Endothelial cell of umbilical vein (primary cell): ENCODE measurements around the gene SUFU. TPM values are rescaled to one million over a fixed set of nuclear protein-coding genes. Genes with fewer than 3 reads are reported as not detected.

Experiments used
- BruUV-seq: library from RNA; stranded (reverse); fragments of 400-500 nt; replicated peaks from 2 replicates; lab custom pipeline; 2021; lab: Mats Ljungman, UMichigan
- CTCF ChIA-PET: fragments of 300-600, 350-600 bp; sonication (Branson Sonifier 250); formaldehyde crosslinking; loops from one replicate; lab custom pipeline; 2021; ENCODE audit warnings: antibody characterized with exemption, inconsistent platforms; lab: Charles Lee
- POLR2A ChIA-PET: fragments of 300-600, 350-600 bp; sonication (Branson Sonifier 250); formaldehyde crosslinking; loops from one replicate; lab custom pipeline; 2021; ENCODE audit warnings: antibody characterized with exemption, inconsistent platforms; lab: Charles Lee
- DNase-seq: peaks from one replicate; pipeline ENCODE4 v3.0.0-alpha.2; 2011; ENCODE audit warnings: low read depth, low spot score
- FAIRE-seq: peaks from 2 replicates; lab custom pipeline; 2011; peaks lifted over from hg19 to GRCh38; lab: Jason Lieb, UNC
- H2AFZ ChIP-seq: 2 replicates; pipeline ENCODE4 v1.6.0; 2012; ENCODE audit warnings: low read depth, low read length, control low read depth, inconsistent platforms
- H3K27ac ChIP-seq: 2 replicates; pipeline ENCODE4 v1.5.1; 2011; ENCODE audit warnings: low read depth, mild to moderate bottlenecking, control low read depth, low read length, moderate library complexity; ENCODE audit not compliant: insufficient read depth
- H3K27me3 ChIP-seq, 2 experiments: 2 replicates each; pipeline versions ENCODE4 v1.6.0 to v1.6.1; 2011; ENCODE audit warnings: low read length in 2 of 2, mixed read lengths in 1 of 2; ENCODE audit not compliant: control insufficient read depth in 2 of 2, insufficient read depth in 2 of 2
- H3K36me3 ChIP-seq, 2 experiments: 2 replicates in 1 of 2; 3 replicates in 1 of 2; pipeline ENCODE4 v1.5.1; 2011; ENCODE audit warnings: low read length in 2 of 2, mild to moderate bottlenecking in 1 of 2, moderate library complexity in 1 of 2; ENCODE audit not compliant: control insufficient read depth in 2 of 2, insufficient read depth in 2 of 2; ENCODE audit errors: extremely low read depth in 1 of 2
- H3K4me1 ChIP-seq: 3 replicates; pipeline ENCODE4 v1.5.1; 2011; ENCODE audit warnings: mild to moderate bottlenecking, low read length; ENCODE audit not compliant: control insufficient read depth, insufficient read depth; ENCODE audit errors: extremely low read depth
- H3K4me2 ChIP-seq: 2 replicates; pipeline ENCODE4 v1.6.1; 2011; ENCODE audit warnings: low read length, control low read depth, mixed read lengths; ENCODE audit not compliant: insufficient read depth
- H3K4me3 ChIP-seq, 3 experiments: fragments of 200-600 bp in 1 of 3; sonication (generic), shearing (Covaris generic) in 1 of 3; replicated peaks in 1 of 3; 2 replicates each; pipeline ENCODE4 v1.5.1; 2011 to 2016; ENCODE audit warnings: control low read depth in 3 of 3, low read length in 3 of 3, mild to moderate bottlenecking in 2 of 3, inconsistent platforms in 1 of 3, low read depth in 1 of 3, moderate library complexity in 1 of 3; ENCODE audit not compliant: insufficient read depth in 1 of 3
- H3K79me2 ChIP-seq: 2 replicates; pipeline ENCODE4 v1.6.0; 2012; ENCODE audit warnings: low read length, inconsistent platforms; ENCODE audit not compliant: control insufficient read depth, insufficient read depth
- H3K9ac ChIP-seq: replicated peaks from 2 replicates; pipeline ENCODE3; 2011; ENCODE audit warnings: low read length, control low read depth; ENCODE audit not compliant: insufficient read depth; ENCODE audit errors: extremely low read depth
- H3K9me1 ChIP-seq: replicated peaks from 3 replicates; pipeline ENCODE4 v1.6.0; 2011; ENCODE audit warnings: mild to moderate bottlenecking, low read length; ENCODE audit not compliant: control insufficient read depth, insufficient read depth; ENCODE audit errors: extremely low read depth
- H3K9me3 ChIP-seq: replicated peaks from 2 replicates; pipeline ENCODE4 v1.5.1; 2012; ENCODE audit warnings: low read length, inconsistent platforms; ENCODE audit not compliant: control insufficient read depth, insufficient read depth
- H4K20me1 ChIP-seq: replicated peaks from 2 replicates; pipeline ENCODE3; 2011; ENCODE audit warnings: mild to moderate bottlenecking, low read length; ENCODE audit not compliant: control insufficient read depth, insufficient read depth; ENCODE audit errors: extremely low read depth
- CTCF ChIP-seq, 2 donors: IDR thresholded peaks; 1 replicate in 1 of 2; 2 replicates in 1 of 2; pipeline ENCODE4 v1.5.1; 2011; ENCODE audit warnings: low read length in 2 of 2, mild to moderate bottlenecking in 2 of 2, moderate library complexity in 2 of 2, control low read depth in 1 of 2, inconsistent platforms in 1 of 2, low read depth in 1 of 2; ENCODE audit not compliant: insufficient read depth in 1 of 2; ENCODE audit errors: extremely low read depth in 1 of 2
- EZH2 ChIP-seq: IDR thresholded peaks from 2 replicates; pipeline ENCODE4 v1.6.1; 2012; ENCODE audit warnings: borderline replicate concordance, low read depth, mild to moderate bottlenecking, moderate library complexity, low read length, inconsistent platforms; ENCODE audit not compliant: severe bottlenecking
- FOS ChIP-seq: IDR thresholded peaks from 2 replicates; pipeline ENCODE4 v1.6.1; 2011; ENCODE audit warnings: mild to moderate bottlenecking, low read length, moderate library complexity, borderline replicate concordance; ENCODE audit not compliant: insufficient read depth
- GATA2 ChIP-seq: IDR thresholded peaks from 2 replicates; pipeline ENCODE4 v1.7.0; 2011; ENCODE audit warnings: low read depth, mild to moderate bottlenecking, moderate library complexity, mixed read lengths, low read length; ENCODE audit not compliant: insufficient read length, insufficient read depth
- JUN ChIP-seq: IDR thresholded peaks from 2 replicates; pipeline ENCODE4 v1.6.1; 2011; ENCODE audit warnings: borderline replicate concordance, low read depth; ENCODE audit not compliant: insufficient read length, insufficient read depth
- MYC ChIP-seq: IDR thresholded peaks from one replicate; pipeline ENCODE4 v1.6.1; 2011; ENCODE audit warnings: mild to moderate bottlenecking, low read depth, low read length
- POLR2A ChIP-seq: IDR thresholded peaks from 2 replicates; pipeline ENCODE4 v1.6.1; 2012; ENCODE audit warnings: low read depth, mild to moderate bottlenecking, control low read depth, low read length
- POLR2AphosphoS5 ChIP-seq: IDR thresholded peaks from 2 replicates; pipeline ENCODE4 v1.6.1; 2012; ENCODE audit warnings: low read depth, mild to moderate bottlenecking, control low read depth, low read length, moderate library complexity; ENCODE audit not compliant: insufficient read depth
- dilution Hi-C: fragments of 300-500 bp; cut with MboI; formaldehyde crosslinking; loops from one replicate; pipeline ENCODE4 v1.15.0; 2019; ENCODE audit warnings: low sequenced_read_pairs; ENCODE audit not compliant: extremely low pct_ligation_motif_present
- intact Hi-C: fragments of 100-400 bp; cut with micrococcal nuclease; formaldehyde crosslinking; loops from one replicate; pipeline ENCODE4 v1.10.0; 2022
- polyA plus RNA-seq, 4 experiments: library from polyadenylated mRNA; depleted of rRNA in 3 of 4; stranded (reverse) in 3 of 4; unstranded in 1 of 4; fragments of >200 nt; gene quantifications; 2 replicates each; pipeline versions ENCODE4 v1.2.1 to v1.2.3, GENCODE V29; 2011 to 2012; ENCODE audit warnings: missing spikeins in 1 of 4
- total RNA-seq: library from RNA; stranded (reverse); gene quantifications from 2 replicates; pipeline ENCODE4 v1.2.3, GENCODE V29; 2021
- TF ChIP-seq, protein P1 (sequence below): IDR thresholded peaks from 2 replicates; pipeline ENCODE4 v1.6.1; 2011; ENCODE audit not compliant: insufficient read depth, insufficient read length

SUFU gene
- total and polyA plus RNA-seq, 2 donors (not counting 3 experiments of a cell fraction or from before 2014, with no cell fraction given): 10.1 to 16.3 TPM

GRCh38 chr10:102645388-102645740 lies 141.6 kb downstream of the SUFU start:
- BruUV-seq: no TSS peak
- H3K9me1 ChIP-seq: no peaks in the 10 kb centered on the region
- dilution Hi-C loops (no loop called here), intact Hi-C loops (loop anchor here (5.0 kb wide), 1 partner anchor 223 kb away; the partner anchor contains the start of gene FBXL15)
- DNase-seq (peak; percentile 85), FAIRE-seq (no peak)
- peaks cover 0 to 3% of the 10 kb centered on the region in 2 experiments for H3K36me3 ChIP-seq
- H3K27me3 ChIP-seq: no peaks in the 10 kb centered on the region
- H3K4me3 ChIP-seq: peak overlapping the region; percentile 56 to 68 (median 62)
- ChIA-PET CTCF (interaction anchor here (0.6 to 6.9 kb wide), 19 partner anchors 10 to 142 kb away, joined by 3 to 110 read pairs (median 8); partner anchors contain the start of genes ACTR1A and SUFU), POLR2A (interaction anchor here (0.6 to 2.6 kb wide), 4 partner anchors 42 to 143 kb away, joined by 4 to 8 read pairs (median 6); partner anchors contain the start of gene ACTR1A)
- H2AFZ ChIP-seq: no peak overlapping the region
- no peaks in the 10 kb centered on the region for H3K9me3 ChIP-seq
- peaks cover 43% of the 10 kb centered on the region for H3K4me1 ChIP-seq
- H4K20me1 ChIP-seq: no peaks in the 10 kb centered on the region
- peaks cover 64% of the 10 kb centered on the region for H3K79me2 ChIP-seq
- H3K27ac ChIP-seq: peak overlapping the region; percentile 79
- H3K9ac ChIP-seq: peak overlapping the region; percentile 88
- peak overlapping the region; percentile 61 for H3K4me2 ChIP-seq
- TF ChIP-seq MYC: no peak
- TF ChIP-seq FOS: peak; percentile 10
- TF ChIP-seq POLR2AphosphoS5: peak; percentile 19
- TF ChIP-seq POLR2A: no peak

- H3K27me3 ChIP-seq: no peaks in the 10 kb centered on the region
- ChIA-PET CTCF (interaction anchor here (0.8 to 6.9 kb wide), 16 partner anchors 12 to 143 kb away, joined by 3 to 110 read pairs (median 4); partner anchors contain the start of genes ACTR1A and SUFU), POLR2A (interaction anchor here (0.6 to 2.6 kb wide), 7 partner anchors 10 to 142 kb away, joined by 3 to 8 read pairs (median 3); partner anchors contain the start of gene SUFU)
- BruUV-seq: TSS peak; percentile 56
- no peaks in the 10 kb centered on the region for H3K9me3 ChIP-seq
- peak overlapping the region; percentile 56 to 68 (median 62) for H3K4me3 ChIP-seq
- peak overlapping the region; percentile 88 for H3K9ac ChIP-seq
- peaks cover 70% of the 10 kb centered on the region for H3K79me2 ChIP-seq
- no peaks in the 10 kb centered on the region for H3K9me1 ChIP-seq
- H3K4me1 ChIP-seq: peaks cover 48% of the 10 kb centered on the region
- H4K20me1 ChIP-seq: no peaks in the 10 kb centered on the region
- DNase-seq (peak; percentile 92), FAIRE-seq (peak; percentile 98)
- dilution Hi-C loops: no loop called here
- peak overlapping the region; percentile 61 for H3K4me2 ChIP-seq
- H3K27ac ChIP-seq: peak overlapping the region; percentile 79
- no peak overlapping the region for H2AFZ ChIP-seq
- TF ChIP-seq CTCF (IDR thresholded peaks at IDR 0.05; ENCODE audit: extremely low read depth in 1 of 2, insufficient read depth in 1 of 2, low read depth in 1 of 2, low read length in 2 of 2) (no peak), POLR2AphosphoS5 (peak; percentile 11), JUN (peak; percentile 92), EZH2 (no peak), FOS (peak; percentile 98), MYC (no peak), GATA2 (peak; percentile 42), POLR2A (no peak)
- TF ChIP-seq, protein P1, sequence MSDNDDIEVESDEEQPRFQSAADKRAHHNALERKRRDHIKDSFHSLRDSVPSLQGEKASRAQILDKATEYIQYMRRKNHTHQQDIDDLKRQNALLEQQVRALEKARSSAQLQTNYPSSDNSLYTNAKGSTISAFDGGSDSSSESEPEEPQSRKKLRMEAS: no peak
- intact Hi-C loops: loop anchor here (1.0 to 5.0 kb wide), 4 partner anchors 34 to 224 kb away; partner anchors contain the start of genes ARL3, FBXL15 and SFXN2
- H3K36me3 ChIP-seq: peaks cover 0 to 3% of the 10 kb centered on the region in 2 experiments
Observed at GRCh38 chr10:102645741-102646609, 142.2 kb downstream of the SUFU start.
